ENCODE results near the gene C10orf53.

DNA sequence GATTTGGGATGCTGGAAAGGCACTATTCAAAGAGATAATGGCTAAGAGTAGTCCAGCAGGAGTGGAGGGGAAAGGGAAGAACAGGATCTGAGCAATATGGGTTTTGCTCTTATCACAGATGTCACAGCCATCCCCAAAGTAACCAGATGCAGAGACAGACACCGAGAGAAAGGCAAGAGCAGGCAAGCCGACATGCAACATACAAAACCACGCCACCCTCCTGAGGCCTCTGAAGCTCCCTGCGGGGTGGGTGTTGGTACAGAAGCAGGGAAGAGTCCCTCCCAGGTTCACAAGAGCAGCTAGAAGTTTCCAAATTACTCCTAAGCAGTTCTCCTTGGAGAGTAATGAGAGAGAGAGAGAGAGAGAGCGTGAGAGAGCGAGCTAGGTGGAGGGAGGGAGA lies 10.8 kb upstream of the C10orf53 start:
- TF ChIP-seq POLR2AphosphoS5 (IDR thresholded peaks at IDR 0.05; ENCODE audit: borderline replicate concordance, low read depth, low read length) (no peak), EZH2 (IDR thresholded peaks at IDR 0.05) (no peak)
